GM23338 (cell line): Measurements from ENCODE around the gene PCBP3.

Experiments
- CREB1 ChIP-seq: fragments of 250-450 bp; sonication (Bioruptor Pico); IDR thresholded peaks from 2 replicates; pipeline ENCODE4 v1.5.0; 2020; ENCODE audit warnings: low read depth, mild to moderate bottlenecking, moderate library complexity
- EZH2 ChIP-seq: fragments of 200-600 bp; sonication (generic); IDR thresholded peaks from one replicate; pipeline ENCODE4 v1.8.0; 2017; ENCODE audit warnings: antibody characterized with exemption, mild to moderate bottlenecking, low read depth; ENCODE audit not compliant: unreplicated experiment
- JUNB ChIP-seq: IDR thresholded peaks from one replicate; pipeline ENCODE4 v1.6.1; 2016; ENCODE audit warnings: antibody characterized with exemption; ENCODE audit not compliant: unreplicated experiment
- POLR2AphosphoS5 ChIP-seq: IDR thresholded peaks from 2 replicates; pipeline ENCODE4 v1.6.1; 2016; ENCODE audit warnings: antibody characterized with exemption, low read depth
- ZNF114 ChIP-seq: fragments of 250-450 bp; sonication (Bioruptor Pico); IDR thresholded peaks from 2 replicates; pipeline ENCODE4 v1.5.0; 2020; ENCODE audit warnings: mild to moderate bottlenecking, moderate library complexity
- TF ChIP-seq, protein P1 (sequence below), 2 experiments: fragments of 200-600 bp in 1 of 2; sonication (generic) in 1 of 2; conservative IDR thresholded peaks; 2 replicates each; pipeline versions ENCODE4 v1.5.1 to v1.6.1; 2016 to 2017; ENCODE audit warnings: antibody characterized with exemption in 2 of 2, low read depth in 2 of 2, mild to moderate bottlenecking in 2 of 2, moderate library complexity in 1 of 2
- TF ChIP-seq, protein P2 (sequence below): IDR thresholded peaks from one replicate; pipeline ENCODE4 v1.6.1; 2018; ENCODE audit warnings: antibody characterized with exemption; ENCODE audit not compliant: unreplicated experiment

DNA sequence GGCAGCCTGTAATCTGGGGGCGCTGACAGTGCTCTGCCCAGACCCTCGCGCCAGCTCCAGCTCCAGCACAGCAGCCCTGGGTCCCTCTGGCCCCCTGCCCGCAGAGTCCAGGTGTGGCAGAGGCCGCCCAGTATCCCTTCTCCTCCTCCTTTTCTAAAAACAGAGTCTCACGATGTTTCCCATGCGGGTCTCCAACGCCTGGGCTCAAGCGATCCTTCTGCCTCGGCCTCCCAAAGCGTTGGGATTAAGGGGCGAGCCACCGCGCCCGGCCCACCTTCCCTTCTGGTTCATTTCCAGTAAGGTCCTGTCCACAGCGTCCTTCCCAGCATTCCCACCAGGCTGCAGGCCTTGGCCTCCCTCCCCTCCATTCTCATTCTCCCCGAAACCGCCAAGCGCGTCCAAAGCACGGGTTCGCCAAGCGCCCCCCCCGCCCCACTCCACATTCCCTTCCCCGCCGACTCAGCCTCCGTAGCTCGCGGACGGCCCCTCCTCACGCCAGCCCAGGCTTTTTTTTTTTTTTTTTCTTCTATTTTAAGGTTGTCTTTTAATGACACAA lies 2.0 kb upstream of the PCBP3 start:
- TF ChIP-seq, protein P1, sequence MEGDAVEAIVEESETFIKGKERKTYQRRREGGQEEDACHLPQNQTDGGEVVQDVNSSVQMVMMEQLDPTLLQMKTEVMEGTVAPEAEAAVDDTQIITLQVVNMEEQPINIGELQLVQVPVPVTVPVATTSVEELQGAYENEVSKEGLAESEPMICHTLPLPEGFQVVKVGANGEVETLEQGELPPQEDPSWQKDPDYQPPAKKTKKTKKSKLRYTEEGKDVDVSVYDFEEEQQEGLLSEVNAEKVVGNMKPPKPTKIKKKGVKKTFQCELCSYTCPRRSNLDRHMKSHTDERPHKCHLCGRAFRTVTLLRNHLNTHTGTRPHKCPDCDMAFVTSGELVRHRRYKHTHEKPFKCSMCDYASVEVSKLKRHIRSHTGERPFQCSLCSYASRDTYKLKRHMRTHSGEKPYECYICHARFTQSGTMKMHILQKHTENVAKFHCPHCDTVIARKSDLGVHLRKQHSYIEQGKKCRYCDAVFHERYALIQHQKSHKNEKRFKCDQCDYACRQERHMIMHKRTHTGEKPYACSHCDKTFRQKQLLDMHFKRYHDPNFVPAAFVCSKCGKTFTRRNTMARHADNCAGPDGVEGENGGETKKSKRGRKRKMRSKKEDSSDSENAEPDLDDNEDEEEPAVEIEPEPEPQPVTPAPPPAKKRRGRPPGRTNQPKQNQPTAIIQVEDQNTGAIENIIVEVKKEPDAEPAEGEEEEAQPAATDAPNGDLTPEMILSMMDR (conservative IDR thresholded peaks at IDR 0.05; ENCODE audit: low read depth in 2 of 2), result no peak
- TF ChIP-seq POLR2AphosphoS5 (no peak), ZNF114 (CRISPR knock-in tag) (no peak), JUNB (no peak), EZH2 (no peak), CREB1 (CRISPR knock-in tag) (no peak)
- TF ChIP-seq, protein P2, sequence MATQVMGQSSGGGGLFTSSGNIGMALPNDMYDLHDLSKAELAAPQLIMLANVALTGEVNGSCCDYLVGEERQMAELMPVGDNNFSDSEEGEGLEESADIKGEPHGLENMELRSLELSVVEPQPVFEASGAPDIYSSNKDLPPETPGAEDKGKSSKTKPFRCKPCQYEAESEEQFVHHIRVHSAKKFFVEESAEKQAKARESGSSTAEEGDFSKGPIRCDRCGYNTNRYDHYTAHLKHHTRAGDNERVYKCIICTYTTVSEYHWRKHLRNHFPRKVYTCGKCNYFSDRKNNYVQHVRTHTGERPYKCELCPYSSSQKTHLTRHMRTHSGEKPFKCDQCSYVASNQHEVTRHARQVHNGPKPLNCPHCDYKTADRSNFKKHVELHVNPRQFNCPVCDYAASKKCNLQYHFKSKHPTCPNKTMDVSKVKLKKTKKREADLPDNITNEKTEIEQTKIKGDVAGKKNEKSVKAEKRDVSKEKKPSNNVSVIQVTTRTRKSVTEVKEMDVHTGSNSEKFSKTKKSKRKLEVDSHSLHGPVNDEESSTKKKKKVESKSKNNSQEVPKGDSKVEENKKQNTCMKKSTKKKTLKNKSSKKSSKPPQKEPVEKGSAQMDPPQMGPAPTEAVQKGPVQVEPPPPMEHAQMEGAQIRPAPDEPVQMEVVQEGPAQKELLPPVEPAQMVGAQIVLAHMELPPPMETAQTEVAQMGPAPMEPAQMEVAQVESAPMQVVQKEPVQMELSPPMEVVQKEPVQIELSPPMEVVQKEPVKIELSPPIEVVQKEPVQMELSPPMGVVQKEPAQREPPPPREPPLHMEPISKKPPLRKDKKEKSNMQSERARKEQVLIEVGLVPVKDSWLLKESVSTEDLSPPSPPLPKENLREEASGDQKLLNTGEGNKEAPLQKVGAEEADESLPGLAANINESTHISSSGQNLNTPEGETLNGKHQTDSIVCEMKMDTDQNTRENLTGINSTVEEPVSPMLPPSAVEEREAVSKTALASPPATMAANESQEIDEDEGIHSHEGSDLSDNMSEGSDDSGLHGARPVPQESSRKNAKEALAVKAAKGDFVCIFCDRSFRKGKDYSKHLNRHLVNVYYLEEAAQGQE, result no peak
